ENCODE results near the gene PTGR2.

Gene PTGR2

DNA sequence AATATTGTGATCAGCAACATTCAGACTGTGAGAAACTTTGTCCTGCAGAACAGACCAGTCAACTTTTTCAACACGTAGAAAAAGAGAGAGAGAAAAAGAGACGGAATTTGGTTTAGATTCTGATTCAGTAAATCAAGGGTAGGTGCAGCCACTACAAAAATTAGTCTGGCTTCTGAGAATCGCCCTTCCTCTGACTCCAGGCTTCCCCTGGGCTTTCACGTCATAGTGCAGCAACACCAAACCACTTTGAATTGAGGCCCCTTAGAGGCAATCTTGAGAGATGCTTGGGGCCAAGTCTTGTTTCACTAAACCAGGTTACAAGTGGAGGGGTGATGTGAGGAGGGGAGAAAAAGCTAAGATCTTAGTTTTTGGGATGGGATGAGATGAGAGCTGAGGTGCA is 37.5 kb upstream of the PTGR2 start:
- no peak for ATAC-seq

DNA sequence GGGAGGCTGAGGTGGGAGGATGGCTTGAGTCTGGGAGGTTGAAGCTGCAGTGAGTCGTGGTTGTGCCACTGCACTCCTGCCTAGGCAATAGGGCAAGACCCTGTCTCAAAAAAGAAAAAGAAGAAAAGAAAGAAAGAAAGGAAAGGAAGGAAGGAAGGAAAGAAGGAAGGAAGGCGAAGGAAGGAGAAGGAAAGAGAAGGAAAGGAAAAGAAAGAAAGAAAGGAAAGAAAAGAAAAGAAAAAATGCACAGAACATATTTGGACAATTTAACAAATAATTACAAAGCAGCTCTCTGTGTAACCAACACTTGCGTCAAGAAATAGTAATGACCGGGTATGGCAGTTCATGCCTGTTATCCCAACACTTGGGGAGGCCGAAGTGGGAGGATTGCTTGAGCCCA is 35.8 kb upstream of the PTGR2 start:
- ATAC-seq = no peak
- TF ChIP-seq ISL1 (CRISPR knock-in tag; IDR thresholded peaks at IDR 0.05) (no peak), ZFP30 (CRISPR knock-in tag; IDR thresholded peaks at IDR 0.05) (no peak), CSDC2 (CRISPR knock-in tag; IDR thresholded peaks at IDR 0.05) (no peak), ZNF8 (CRISPR knock-in tag; IDR thresholded peaks at IDR 0.05) (no peak), ZNF70 (CRISPR knock-in tag; IDR thresholded peaks at IDR 0.05) (no peak), ZFP3 (CRISPR knock-in tag; IDR thresholded peaks at IDR 0.05) (no peak), ZNF565 (CRISPR knock-in tag; conservative IDR thresholded peaks at IDR 0.05; ENCODE audit: low read depth) (no peak), ZC3H10 (CRISPR knock-in tag; IDR thresholded peaks at IDR 0.05) (no peak), PPARA (CRISPR knock-in tag; IDR thresholded peaks at IDR 0.05; ENCODE audit: borderline replicate concordance) (no peak), ESRRG (CRISPR knock-in tag; IDR thresholded peaks at IDR 0.05) (no peak), RARB (CRISPR knock-in tag; IDR thresholded peaks at IDR 0.05) (no peak), GLIS3 (CRISPR knock-in tag; IDR thresholded peaks at IDR 0.05) (no peak), OSR1 (CRISPR knock-in tag; IDR thresholded peaks at IDR 0.05) (no peak), TCF4 (CRISPR knock-in tag; IDR thresholded peaks at IDR 0.05; ENCODE audit: borderline replicate concordance) (no peak), SNAI2 (CRISPR knock-in tag; IDR thresholded peaks at IDR 0.05) (no peak), BACH2 (CRISPR knock-in tag; IDR thresholded peaks at IDR 0.05; ENCODE audit: borderline replicate concordance) (no peak), ARNTL (CRISPR knock-in tag; IDR thresholded peaks at IDR 0.05; ENCODE audit: borderline replicate concordance, low read depth) (no peak)
- TF ChIP-seq, protein P1, sequence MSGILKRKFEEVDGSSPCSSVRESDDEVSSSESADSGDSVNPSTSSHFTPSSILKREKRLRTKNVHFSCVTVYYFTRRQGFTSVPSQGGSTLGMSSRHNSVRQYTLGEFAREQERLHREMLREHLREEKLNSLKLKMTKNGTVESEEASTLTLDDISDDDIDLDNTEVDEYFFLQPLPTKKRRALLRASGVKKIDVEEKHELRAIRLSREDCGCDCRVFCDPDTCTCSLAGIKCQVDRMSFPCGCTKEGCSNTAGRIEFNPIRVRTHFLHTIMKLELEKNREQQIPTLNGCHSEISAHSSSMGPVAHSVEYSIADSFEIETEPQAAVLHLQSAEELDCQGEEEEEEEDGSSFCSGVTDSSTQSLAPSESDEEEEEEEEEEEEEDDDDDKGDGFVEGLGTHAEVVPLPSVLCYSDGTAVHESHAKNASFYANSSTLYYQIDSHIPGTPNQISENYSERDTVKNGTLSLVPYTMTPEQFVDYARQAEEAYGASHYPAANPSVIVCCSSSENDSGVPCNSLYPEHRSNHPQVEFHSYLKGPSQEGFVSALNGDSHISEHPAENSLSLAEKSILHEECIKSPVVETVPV (CRISPR knock-in tag; IDR thresholded peaks at IDR 0.05) = no peak
- TF ChIP-seq, protein P2, sequence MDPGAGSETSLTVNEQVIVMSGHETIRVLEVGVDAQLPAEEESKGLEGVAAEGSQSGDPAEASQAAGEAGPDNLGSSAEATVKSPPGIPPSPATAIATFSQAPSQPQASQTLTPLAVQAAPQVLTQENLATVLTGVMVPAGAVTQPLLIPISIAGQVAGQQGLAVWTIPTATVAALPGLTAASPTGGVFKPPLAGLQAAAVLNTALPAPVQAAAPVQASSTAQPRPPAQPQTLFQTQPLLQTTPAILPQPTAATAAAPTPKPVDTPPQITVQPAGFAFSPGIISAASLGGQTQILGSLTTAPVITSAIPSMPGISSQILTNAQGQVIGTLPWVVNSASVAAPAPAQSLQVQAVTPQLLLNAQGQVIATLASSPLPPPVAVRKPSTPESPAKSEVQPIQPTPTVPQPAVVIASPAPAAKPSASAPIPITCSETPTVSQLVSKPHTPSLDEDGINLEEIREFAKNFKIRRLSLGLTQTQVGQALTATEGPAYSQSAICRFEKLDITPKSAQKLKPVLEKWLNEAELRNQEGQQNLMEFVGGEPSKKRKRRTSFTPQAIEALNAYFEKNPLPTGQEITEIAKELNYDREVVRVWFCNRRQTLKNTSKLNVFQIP (CRISPR knock-in tag; IDR thresholded peaks at IDR 0.05; ENCODE audit: borderline replicate concordance, low read depth) = no peak
- TF ChIP-seq, protein P3, sequence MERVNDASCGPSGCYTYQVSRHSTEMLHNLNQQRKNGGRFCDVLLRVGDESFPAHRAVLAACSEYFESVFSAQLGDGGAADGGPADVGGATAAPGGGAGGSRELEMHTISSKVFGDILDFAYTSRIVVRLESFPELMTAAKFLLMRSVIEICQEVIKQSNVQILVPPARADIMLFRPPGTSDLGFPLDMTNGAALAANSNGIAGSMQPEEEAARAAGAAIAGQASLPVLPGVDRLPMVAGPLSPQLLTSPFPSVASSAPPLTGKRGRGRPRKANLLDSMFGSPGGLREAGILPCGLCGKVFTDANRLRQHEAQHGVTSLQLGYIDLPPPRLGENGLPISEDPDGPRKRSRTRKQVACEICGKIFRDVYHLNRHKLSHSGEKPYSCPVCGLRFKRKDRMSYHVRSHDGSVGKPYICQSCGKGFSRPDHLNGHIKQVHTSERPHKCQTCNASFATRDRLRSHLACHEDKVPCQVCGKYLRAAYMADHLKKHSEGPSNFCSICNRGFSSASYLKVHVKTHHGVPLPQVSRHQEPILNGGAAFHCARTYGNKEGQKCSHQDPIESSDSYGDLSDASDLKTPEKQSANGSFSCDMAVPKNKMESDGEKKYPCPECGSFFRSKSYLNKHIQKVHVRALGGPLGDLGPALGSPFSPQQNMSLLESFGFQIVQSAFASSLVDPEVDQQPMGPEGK (CRISPR knock-in tag; IDR thresholded peaks at IDR 0.05; ENCODE audit: borderline replicate concordance) = no peak

More for the DNA sequence above, 37.5 kb upstream of the PTGR2 start:
- no peak for TF ChIP-seq ZC3H10 (CRISPR knock-in tag; IDR thresholded peaks at IDR 0.05)

DNA sequence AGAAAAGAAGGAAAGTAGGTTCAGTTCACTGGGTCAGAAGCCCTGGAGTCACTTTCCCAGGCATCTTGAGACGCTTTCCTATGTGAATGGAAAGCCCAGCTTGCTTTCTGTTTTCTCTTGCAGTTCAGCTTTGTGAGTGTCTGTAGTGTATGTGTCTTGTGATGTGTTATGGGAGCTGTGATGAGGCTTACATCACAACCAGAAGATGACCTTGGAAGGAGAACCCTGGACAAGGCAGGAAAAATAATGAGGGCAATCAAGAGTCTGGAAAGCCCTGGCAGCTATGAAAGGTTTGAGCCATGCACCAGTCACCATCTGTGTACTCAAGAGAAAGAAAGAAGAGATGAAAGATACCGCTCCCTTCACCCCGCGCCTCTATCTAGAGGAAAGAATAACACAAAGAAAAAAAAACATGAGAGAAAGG is 35.2 kb upstream of the PTGR2 start:
- ATAC-seq = no peak
- TF ChIP-seq, protein P4, sequence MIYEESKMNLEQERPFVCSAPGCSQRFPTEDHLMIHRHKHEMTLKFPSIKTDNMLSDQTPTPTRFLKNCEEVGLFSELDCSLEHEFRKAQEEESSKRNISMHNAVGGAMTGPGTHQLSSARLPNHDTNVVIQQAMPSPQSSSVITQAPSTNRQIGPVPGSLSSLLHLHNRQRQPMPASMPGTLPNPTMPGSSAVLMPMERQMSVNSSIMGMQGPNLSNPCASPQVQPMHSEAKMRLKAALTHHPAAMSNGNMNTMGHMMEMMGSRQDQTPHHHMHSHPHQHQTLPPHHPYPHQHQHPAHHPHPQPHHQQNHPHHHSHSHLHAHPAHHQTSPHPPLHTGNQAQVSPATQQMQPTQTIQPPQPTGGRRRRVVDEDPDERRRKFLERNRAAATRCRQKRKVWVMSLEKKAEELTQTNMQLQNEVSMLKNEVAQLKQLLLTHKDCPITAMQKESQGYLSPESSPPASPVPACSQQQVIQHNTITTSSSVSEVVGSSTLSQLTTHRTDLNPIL (CRISPR knock-in tag; IDR thresholded peaks at IDR 0.05; ENCODE audit: low read depth) = no peak
- no peak for TF ChIP-seq SNAI2 (CRISPR knock-in tag; IDR thresholded peaks at IDR 0.05)
- TF ChIP-seq RARB (CRISPR knock-in tag; IDR thresholded peaks at IDR 0.05) = no peak
- TF ChIP-seq TOX (CRISPR knock-in tag; IDR thresholded peaks at IDR 0.05; ENCODE audit: borderline replicate concordance) = no peak
- no peak for TF ChIP-seq ZNF70 (CRISPR knock-in tag; IDR thresholded peaks at IDR 0.05)
- TF ChIP-seq, protein P1 (CRISPR knock-in tag; IDR thresholded peaks at IDR 0.05) = no peak
- no peak for TF ChIP-seq ZFP30 (CRISPR knock-in tag; IDR thresholded peaks at IDR 0.05)
- TF ChIP-seq TCF4 (CRISPR knock-in tag; IDR thresholded peaks at IDR 0.05; ENCODE audit: borderline replicate concordance) = no peak
- no peak for TF ChIP-seq GLIS3 (CRISPR knock-in tag; IDR thresholded peaks at IDR 0.05)
- no peak for TF ChIP-seq ZFP3 (CRISPR knock-in tag; IDR thresholded peaks at IDR 0.05)
- TF ChIP-seq PPARA (CRISPR knock-in tag; IDR thresholded peaks at IDR 0.05; ENCODE audit: borderline replicate concordance) = no peak
- no peak for TF ChIP-seq ZC3H10 (CRISPR knock-in tag; IDR thresholded peaks at IDR 0.05)
- TF ChIP-seq ESRRG (CRISPR knock-in tag; IDR thresholded peaks at IDR 0.05) = no peak
- TF ChIP-seq ZNF565 (CRISPR knock-in tag; conservative IDR thresholded peaks at IDR 0.05; ENCODE audit: low read depth) = no peak
- no peak for TF ChIP-seq ISL1 (CRISPR knock-in tag; IDR thresholded peaks at IDR 0.05)
- TF ChIP-seq, protein P3 (CRISPR knock-in tag; IDR thresholded peaks at IDR 0.05; ENCODE audit: borderline replicate concordance) = no peak

Data from SK-N-SH treated with all-trans-retinoic acid at 6 μM for 48 hours (cell line).